HS-27A (cell line): ENCODE data around the gene CBX5.
A peak's percentile ranks its signal among the peaks of the same experiment; 100 is the strongest.
"Not testable (repeated sequence)": the region's sequence is repeated elsewhere in the genome, so short reads cannot be mapped to it uniquely, and the experiment has no call there.

Experiments used
- DNase-seq: peaks from one replicate; pipeline ENCODE4 v3.0.0-alpha.2; 2012; ENCODE audit warnings: low read depth, missing footprints

The CBX5 gene

GRCh38 chr12:54294152-54294952 lies 14.4 kb upstream of the CBX5 start:
- no peak for DNase-seq

GRCh38 chr12:54292931-54293241 lies 13.0 kb upstream of the CBX5 start:
- no peak for DNase-seq

- no peak for DNase-seq
Measured at GRCh38 chr12:54292083-54292930, 12.4 kb upstream of the CBX5 start.

- no peak for DNase-seq
Measured at GRCh38 chr12:54287261-54288157, 7.6 kb upstream of the CBX5 start.

- DNase-seq: no peak
Measured at GRCh38 chr12:54286042-54287030, 6.4 kb upstream of the CBX5 start.

GRCh38 chr12:54285150-54286041 lies 5.5 kb upstream of the CBX5 start:
- DNase-seq: no peak

GRCh38 chr12:54284070-54284780 lies 4.3 kb upstream of the CBX5 start:
- DNase-seq: not testable (repeated sequence)

GRCh38 chr12:54282949-54283593 lies 3.1 kb upstream of the CBX5 start:
- DNase-seq: no peak

- DNase-seq: not testable (repeated sequence)
Measured at GRCh38 chr12:54281694-54282093, 1.8 kb upstream of the CBX5 start.

- DNase-seq: not testable (repeated sequence)
Measured at GRCh38 chr12:54281261-54281638, 1.3 kb upstream of the CBX5 start.

GRCh38 chr12:54280468-54281260 lies 742 bp upstream of the CBX5 start, which contains the start of gene HNRNPA1:
TSS of gene HNRNPA1 (plus strand) at chr12:54280726. CDS start at chr12:54280808, 82 bp downstream.
- peak; percentile 99 for DNase-seq

GRCh38 chr12:54279227-54279631 lies 693 bp downstream of the CBX5 start:
- DNase-seq: no peak

- no peak for DNase-seq
Measured at GRCh38 chr12:54277823-54278276, 2.1 kb downstream of the CBX5 start.

- DNase-seq: no peak
Measured at GRCh38 chr12:54276368-54276767, 3.6 kb downstream of the CBX5 start.

GRCh38 chr12:54273981-54274380 lies 5.9 kb downstream of the CBX5 start:
- DNase-seq: no peak

- DNase-seq: no peak
Measured at GRCh38 chr12:54272214-54272613, 7.7 kb downstream of the CBX5 start.

GRCh38 chr12:54270345-54270744 lies 9.6 kb downstream of the CBX5 start:
- DNase-seq: no peak

GRCh38 chr12:54266852-54267251 lies 13.1 kb downstream of the CBX5 start:
- no peak for DNase-seq
